Endometrial microvascular endothelial cells (primary cell): ENCODE measurements around the gene ABCC8. TPM values are rescaled to one million over a fixed set of nuclear protein-coding genes. Genes with fewer than 3 reads are reported as not detected.

Experiments used
- in situ Hi-C: cut with HindIII; loops from 2 replicates; pipeline ENCODE4 v1.10.0; 2017; ENCODE audit warnings: low sequenced_read_pairs, low pct_unique_long_range_greater_than_20kb; ENCODE audit errors: inconsistent ontology term
- total RNA-seq: library from RNA; depleted of rRNA; stranded (reverse); fragments of >200 nt; gene quantifications from one replicate; pipeline ENCODE4 v1.2.3, GENCODE V29; 2015; ENCODE audit errors: inconsistent ontology term

ABCC8 gene
- total RNA-seq, 1 donor from 2014 or later, result not detected

DNA sequence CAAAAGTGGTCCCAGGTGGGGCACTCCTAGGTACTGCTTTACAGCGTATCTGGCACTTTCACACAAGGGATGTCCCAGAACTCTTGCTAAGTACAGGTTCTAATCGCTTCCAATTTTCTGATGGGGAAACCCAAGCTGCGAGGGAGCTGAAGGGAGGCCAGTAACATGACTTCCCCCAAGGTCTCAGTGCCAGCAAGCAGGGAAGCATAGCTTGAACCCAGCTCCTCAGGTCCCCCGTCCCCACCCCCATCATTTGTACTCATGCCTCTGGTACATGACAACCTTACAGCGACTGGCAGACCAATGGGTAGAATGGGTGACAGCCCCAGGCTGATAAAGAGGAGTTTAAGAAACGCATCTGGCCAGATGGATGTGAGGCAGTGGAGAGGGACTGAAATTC lies 716 bp upstream of the ABCC8 start:
- in situ Hi-C loops, result no loop called here

DNA sequence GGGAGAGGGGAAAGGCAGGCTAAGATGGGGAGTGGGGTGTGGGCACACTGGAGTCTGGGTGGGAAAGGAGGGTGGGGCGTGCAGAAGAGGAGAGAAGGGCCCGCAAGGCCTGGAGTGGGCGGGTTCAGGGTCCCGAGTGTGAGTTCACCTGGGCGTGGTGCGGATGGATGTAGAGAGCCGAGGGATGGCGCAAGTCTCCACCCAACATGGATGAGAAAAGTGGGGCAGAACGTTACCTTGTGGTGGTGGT lies 364 bp upstream of the ABCC8 start:
- in situ Hi-C loops, result no loop called here

GRCh38 chr11:17475666-17476316 lies 854 bp downstream of the ABCC8 start:
- in situ Hi-C loops, result no loop called here

DNA sequence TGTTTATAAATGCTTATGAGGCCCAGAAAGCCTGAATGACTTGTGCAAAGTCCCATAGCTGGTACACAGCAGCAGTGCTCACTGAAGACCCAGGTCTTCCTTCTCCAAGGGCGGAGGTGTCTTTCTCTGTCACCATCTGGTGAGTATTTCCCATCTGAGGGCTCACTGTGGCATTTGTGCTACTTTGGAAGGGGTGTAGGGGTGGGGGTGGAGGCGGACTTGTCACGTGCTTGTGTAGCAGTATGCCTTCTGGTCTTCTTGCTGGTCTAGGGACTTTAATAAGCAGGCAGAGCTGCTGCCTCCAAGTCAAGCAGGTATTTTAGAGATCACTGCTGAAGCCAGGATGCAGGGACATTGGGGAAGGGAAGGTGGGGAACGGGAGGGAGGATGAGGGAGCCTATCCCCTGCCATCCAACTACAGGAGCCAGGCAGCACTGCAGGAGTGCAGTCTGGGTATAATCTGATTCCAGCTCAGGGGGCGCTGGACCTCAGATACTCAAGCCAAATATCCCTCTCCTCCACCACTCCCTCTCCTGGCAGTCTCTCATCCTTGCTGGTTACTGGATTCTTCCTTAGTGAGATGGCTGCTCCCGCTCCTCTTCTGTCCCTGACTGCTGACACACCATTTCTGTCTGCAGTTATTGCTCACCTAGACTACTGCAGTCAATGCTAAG lies 3.4 kb downstream of the ABCC8 start:
- in situ Hi-C loops, result no loop called here

- in situ Hi-C loops, result no loop called here
These were observed 4.2 kb downstream of the ABCC8 start for GRCh38 chr11:17472467-17472866.

DNA sequence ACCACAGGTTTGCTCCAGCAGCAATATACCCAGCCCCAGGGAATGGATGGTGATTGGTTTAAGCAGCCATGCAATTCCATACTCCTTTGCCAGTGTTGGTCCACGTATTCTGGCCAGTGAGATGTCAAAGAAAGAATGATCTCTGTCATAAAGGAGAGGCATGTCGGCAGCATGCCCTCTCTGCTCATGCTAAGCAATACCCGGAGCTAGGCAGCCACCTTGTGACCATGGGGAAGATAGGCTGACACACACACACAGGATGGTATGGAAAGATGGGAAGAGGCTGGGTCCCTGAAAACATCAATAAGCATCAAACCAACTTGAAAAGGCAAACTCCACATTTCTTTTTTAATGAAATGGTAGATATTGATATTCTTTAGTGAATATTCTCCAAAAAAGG lies 5.1 kb downstream of the ABCC8 start:
- in situ Hi-C loops, result no loop called here

DNA sequence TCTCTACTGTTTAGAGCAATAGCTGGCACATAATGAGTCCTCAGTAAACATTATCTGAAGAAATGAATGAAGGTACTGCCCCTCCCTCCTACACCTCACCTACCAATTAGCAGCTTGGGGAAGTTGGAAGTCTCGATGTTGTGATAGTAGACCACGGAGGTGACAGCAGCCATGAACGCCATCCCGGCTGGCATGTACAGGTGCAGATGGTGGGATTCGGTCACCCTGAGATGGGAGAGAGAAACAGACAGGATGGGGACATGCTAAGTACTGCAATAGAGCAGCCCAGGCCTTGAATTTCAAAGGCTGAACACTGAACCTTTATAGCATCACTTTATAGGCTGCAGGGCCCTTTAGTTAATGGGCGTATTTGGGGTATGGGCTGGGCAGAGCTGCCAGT lies 6.6 kb downstream of the ABCC8 start:
- in situ Hi-C loops, result no loop called here

DNA sequence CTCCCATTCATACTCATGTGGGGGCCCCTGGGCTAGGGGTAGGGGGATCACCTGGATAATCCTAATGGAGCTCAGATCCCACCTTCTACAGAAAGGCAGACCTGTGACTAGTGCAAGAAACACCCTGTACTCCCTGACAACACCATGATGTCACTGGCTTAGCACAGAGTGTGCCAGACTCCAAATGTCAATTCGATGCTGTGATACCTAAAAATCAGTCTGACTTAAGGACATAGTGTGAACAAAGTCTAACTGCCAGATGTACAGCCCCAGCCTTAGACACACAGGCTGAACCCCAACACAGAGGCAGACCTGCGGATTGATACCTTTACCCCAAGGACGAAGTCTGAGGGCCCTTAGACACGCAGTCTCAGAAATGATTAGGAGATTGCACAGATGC lies 8.5 kb downstream of the ABCC8 start:
- in situ Hi-C loops, result no loop called here

- in situ Hi-C loops, result no loop called here
These were observed 13.0 kb downstream of the ABCC8 start for GRCh38 chr11:17463546-17464174.

- in situ Hi-C loops, result no loop called here
These were observed 13.7 kb downstream of the ABCC8 start for GRCh38 chr11:17462940-17463339.

GRCh38 chr11:17460406-17460805 lies 16.2 kb downstream of the ABCC8 start:
- in situ Hi-C loops, result no loop called here

GRCh38 chr11:17459236-17459896 lies 17.3 kb downstream of the ABCC8 start:
- in situ Hi-C loops, result no loop called here

- in situ Hi-C loops, result no loop called here
These were observed 18.4 kb downstream of the ABCC8 start for GRCh38 chr11:17458268-17458667.

- in situ Hi-C loops, result no loop called here
These were observed 19.1 kb downstream of the ABCC8 start for GRCh38 chr11:17457396-17458173.

GRCh38 chr11:17452668-17453067 lies 24.0 kb downstream of the ABCC8 start:
- in situ Hi-C loops, result no loop called here

DNA sequence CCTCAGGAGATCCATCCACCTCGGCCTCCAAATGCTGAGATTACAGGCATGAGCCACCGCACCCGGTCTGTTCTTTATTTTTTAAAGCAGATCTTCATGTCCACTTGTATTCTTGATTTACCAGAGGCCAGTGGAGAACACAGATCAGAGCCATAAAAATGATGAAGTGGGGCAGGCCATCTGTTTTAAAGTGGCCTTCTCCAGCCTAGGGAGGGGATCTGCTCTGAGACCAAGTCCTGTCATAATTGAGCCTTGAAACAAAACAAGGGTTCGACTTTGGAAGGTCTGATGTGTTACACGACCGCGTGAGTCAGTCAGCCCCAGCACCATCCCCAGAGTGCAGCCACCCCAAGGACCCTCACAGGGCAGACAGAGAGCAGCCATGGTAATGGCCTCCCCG lies 27.5 kb downstream of the ABCC8 start:
- in situ Hi-C loops, result no loop called here

- in situ Hi-C loops, result no loop called here
These were observed 30.2 kb downstream of the ABCC8 start for GRCh38 chr11:17446482-17446881.

GRCh38 chr11:17445240-17445795 lies 31.3 kb downstream of the ABCC8 start:
- in situ Hi-C loops, result no loop called here
